NB4 (cell line): ENCODE results near the gene HOMER2.

Experiments
- DNase-seq: peaks from one replicate; pipeline ENCODE4 v3.0.0; 2010; ENCODE audit warnings: low read depth
- H3K4me3 ChIP-seq: one replicate; pipeline ENCODE4 v1.5.1; 2011; ENCODE audit warnings: mild to moderate bottlenecking, low read depth, low read length, moderate library complexity
- MYC ChIP-seq: IDR thresholded peaks from 2 replicates; pipeline ENCODE4 v1.6.1; 2011; ENCODE audit warnings: low read depth, low read length
- POLR2A ChIP-seq: IDR thresholded peaks from 2 replicates; pipeline ENCODE4 v1.6.1; 2011; ENCODE audit warnings: mild to moderate bottlenecking; ENCODE audit not compliant: insufficient read length; ENCODE audit errors: extremely low read depth
- TF ChIP-seq, protein P1 (sequence below): IDR thresholded peaks from one replicate; pipeline ENCODE4 v1.5.1; 2012; ENCODE audit warnings: low read depth, low read length
- TF ChIP-seq, protein P2 (sequence below): IDR thresholded peaks from 2 replicates; pipeline ENCODE4 v1.6.1; 2011; ENCODE audit warnings: low read depth, low read length

Gene HOMER2

DNA sequence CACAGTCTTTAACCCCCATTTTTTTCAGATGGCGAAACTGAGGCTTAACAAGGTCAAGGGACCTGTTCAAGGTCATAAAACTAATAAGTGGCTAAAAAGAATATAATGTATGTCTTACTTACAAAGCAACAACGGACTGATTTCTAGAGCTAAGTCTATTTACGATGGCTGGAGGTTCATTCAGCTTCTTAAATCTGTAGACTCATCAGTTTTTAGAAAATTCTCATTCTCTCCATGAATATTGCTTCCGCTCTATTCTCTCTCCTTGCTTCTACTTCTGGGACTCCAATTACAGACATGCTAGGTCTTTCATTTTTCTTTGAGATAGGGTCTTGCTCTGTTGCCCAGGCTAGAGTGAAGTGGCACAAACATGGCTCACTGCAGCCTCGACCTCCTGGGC is 74.2 kb downstream of the HOMER2 start:
- no peak for DNase-seq
- TF ChIP-seq POLR2A (no peak), MYC (no peak)
- TF ChIP-seq, protein P1, sequence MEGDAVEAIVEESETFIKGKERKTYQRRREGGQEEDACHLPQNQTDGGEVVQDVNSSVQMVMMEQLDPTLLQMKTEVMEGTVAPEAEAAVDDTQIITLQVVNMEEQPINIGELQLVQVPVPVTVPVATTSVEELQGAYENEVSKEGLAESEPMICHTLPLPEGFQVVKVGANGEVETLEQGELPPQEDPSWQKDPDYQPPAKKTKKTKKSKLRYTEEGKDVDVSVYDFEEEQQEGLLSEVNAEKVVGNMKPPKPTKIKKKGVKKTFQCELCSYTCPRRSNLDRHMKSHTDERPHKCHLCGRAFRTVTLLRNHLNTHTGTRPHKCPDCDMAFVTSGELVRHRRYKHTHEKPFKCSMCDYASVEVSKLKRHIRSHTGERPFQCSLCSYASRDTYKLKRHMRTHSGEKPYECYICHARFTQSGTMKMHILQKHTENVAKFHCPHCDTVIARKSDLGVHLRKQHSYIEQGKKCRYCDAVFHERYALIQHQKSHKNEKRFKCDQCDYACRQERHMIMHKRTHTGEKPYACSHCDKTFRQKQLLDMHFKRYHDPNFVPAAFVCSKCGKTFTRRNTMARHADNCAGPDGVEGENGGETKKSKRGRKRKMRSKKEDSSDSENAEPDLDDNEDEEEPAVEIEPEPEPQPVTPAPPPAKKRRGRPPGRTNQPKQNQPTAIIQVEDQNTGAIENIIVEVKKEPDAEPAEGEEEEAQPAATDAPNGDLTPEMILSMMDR: no peak
- TF ChIP-seq, protein P2, sequence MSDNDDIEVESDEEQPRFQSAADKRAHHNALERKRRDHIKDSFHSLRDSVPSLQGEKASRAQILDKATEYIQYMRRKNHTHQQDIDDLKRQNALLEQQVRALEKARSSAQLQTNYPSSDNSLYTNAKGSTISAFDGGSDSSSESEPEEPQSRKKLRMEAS: no peak

DNA sequence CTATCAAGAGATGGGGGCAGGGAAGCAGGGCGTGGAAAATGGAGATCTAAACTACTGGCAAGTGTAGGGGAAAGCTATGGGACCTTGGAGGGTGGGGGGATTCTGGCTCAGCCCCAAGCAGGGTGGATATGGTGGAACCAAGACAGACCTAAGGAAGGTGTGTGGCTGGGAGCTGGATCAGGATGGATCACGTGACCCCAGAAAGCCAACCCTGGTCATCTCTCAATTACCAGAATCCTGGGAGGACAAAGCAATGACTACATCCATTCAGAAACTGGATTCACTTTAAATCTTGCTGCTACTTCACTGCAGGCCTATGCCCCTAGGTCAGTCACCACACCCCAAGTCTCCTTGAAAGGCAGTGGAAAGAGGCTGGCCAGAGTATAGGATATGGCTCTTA is 74.7 kb downstream of the HOMER2 start:
- no peak for TF ChIP-seq MYC
- TF ChIP-seq, protein P1: no peak
- TF ChIP-seq, protein P2: no peak
- TF ChIP-seq POLR2A: no peak
- DNase-seq: no peak
- H3K4me3 ChIP-seq: no peak overlapping the region

More for the DNA sequence above, 74.2 kb downstream of the HOMER2 start:
- no peak overlapping the region for H3K4me3 ChIP-seq

DNA sequence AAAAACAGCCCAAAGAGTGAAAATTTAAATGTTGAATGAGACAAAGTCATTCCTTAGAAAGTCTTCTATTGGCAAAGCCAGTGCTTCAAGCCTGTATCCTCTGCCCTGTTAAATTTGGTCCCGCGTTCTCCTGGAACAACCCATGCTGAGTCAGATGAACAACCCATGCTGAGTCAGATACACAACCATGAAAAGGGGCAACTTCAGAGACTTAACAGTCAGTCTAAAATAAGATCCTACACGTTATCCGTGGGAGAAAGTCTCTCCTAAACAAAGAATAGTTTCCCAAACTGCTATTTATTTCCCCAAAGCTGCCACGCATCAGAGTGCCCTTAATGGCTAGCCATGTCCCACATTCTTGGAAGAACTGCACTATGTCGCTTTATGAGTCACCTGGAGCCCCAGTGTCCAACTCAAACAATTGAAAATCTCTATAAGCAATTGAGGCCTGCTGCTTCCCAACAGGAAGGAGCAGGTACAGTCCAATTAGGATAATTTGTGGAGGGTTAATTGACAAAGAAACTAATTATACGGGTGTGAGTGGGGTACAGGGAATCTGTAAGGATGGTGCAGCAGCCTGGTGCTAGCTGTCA is 77.0 kb downstream of the HOMER2 start:
- DNase-seq: no peak
- TF ChIP-seq, protein P2: no peak
- TF ChIP-seq POLR2A (no peak), MYC (no peak)
- TF ChIP-seq, protein P1: no peak
- H3K4me3 ChIP-seq: no peak overlapping the region

DNA sequence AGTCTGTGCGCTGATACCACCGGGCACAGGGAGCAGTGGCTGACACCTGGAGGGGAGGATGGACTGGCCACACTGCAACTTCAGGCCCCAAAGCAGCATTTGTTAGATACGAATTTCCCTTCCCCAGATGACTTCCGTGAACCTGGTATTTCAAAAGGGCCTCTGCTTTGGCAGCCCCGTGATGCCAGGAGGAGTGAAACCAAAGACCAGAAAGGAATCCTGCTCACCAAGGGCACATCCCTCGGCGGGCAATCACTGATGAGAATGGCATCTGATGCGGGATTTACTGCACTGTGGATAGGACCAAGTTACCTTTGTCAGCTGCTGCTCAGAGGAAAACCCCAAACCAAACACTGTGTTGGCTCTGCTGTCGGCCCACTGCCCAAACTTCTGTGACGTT is 77.6 kb downstream of the HOMER2 start:
- TF ChIP-seq MYC: no peak
- TF ChIP-seq, protein P1: no peak
- no peak for TF ChIP-seq POLR2A
- TF ChIP-seq, protein P2: no peak
- no peak for DNase-seq
- H3K4me3 ChIP-seq: no peak overlapping the region

DNA sequence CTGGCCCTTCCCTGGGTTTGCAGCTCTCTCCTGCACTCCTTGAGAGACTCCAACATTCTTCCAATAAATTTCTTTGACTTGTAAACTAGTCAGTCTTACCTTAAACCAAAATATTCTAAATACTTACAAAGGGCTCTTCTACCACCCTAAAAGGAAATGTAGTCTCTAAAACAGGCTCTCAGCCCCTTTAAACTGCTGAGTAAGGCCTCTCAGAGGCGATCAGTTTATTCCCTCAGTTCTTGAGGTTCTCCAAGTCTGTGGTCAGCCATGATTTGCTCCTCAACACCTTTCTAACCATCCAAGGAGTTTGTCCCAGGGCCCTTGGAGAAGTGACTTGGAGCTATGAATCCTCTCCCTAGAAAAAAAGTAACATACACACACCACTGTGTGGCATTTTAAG is 78.3 kb downstream of the HOMER2 start:
- no peak overlapping the region for H3K4me3 ChIP-seq
- TF ChIP-seq, protein P2: no peak
- TF ChIP-seq MYC: no peak
- TF ChIP-seq POLR2A: no peak
- TF ChIP-seq, protein P1: no peak
- no peak for DNase-seq
